Measurements from ENCODE around the gene C2CD2. TPM values are rescaled to one million over a fixed set of nuclear protein-coding genes. Genes with fewer than 3 reads are reported as not detected.
A peak's percentile ranks its signal among the peaks of the same experiment; 100 is the strongest.

C2CD2 gene
- total and polyA plus RNA-seq, 9 donors = 18.9 to 61.5 (median 37.4) TPM

DNA sequence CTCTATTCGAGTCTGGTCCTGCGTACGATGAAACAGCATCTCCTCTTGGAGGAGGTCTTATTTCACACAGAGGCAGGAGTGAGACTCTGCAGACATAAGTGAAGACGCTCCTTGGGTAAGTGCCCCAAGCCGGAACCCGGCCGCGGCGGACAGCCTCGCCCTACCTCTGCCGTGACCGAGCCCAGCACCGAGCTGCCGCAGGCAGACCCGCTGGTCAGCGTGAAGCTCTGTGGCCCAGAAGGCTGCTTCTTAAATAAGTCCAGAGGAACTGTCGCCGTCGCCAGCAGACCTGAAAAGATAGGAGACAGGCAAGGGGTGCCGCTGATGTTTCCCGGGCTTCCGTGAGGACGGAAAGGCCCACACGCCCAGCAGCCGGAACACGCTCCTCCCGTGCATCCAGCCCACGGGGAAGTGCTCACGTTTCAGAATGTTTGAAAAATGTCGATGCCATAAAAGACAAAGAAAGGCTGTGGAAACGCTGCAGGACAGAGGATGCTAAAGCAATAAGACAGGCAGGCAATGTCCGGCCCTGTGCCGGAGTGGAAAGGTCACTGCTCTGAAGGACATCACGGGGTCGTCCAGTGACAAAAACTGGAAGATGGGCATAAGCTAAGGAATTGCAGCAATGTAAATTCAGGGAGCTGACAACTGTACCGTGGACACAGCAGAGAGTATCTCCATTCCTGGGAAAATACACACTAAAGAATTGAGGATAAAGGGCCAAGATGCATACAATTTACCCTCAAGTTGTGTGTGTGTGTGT is 46.1 kb downstream of the C2CD2 start:
- no peaks in the 10 kb centered on the region for H3K27me3 ChIP-seq
- no peaks in the 10 kb centered on the region for H3K4me1 ChIP-seq (ENCODE audit: insufficient read depth)
- H3K9me3 ChIP-seq = no peaks in the 10 kb centered on the region
- no peak for TF ChIP-seq POLR2A (IDR thresholded peaks at IDR 0.05)
- TF ChIP-seq, protein P1, sequence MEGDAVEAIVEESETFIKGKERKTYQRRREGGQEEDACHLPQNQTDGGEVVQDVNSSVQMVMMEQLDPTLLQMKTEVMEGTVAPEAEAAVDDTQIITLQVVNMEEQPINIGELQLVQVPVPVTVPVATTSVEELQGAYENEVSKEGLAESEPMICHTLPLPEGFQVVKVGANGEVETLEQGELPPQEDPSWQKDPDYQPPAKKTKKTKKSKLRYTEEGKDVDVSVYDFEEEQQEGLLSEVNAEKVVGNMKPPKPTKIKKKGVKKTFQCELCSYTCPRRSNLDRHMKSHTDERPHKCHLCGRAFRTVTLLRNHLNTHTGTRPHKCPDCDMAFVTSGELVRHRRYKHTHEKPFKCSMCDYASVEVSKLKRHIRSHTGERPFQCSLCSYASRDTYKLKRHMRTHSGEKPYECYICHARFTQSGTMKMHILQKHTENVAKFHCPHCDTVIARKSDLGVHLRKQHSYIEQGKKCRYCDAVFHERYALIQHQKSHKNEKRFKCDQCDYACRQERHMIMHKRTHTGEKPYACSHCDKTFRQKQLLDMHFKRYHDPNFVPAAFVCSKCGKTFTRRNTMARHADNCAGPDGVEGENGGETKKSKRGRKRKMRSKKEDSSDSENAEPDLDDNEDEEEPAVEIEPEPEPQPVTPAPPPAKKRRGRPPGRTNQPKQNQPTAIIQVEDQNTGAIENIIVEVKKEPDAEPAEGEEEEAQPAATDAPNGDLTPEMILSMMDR (IDR thresholded peaks at IDR 0.05) = no peak
- no peaks in the 10 kb centered on the region for H3K36me3 ChIP-seq
- H3K27ac ChIP-seq = no peak overlapping the region
- WGBS, 3 donors = 91 to 94% (median 93%) methylated on average over 36 of the region's 36 CpGs
- peak in 2 of 5 donors; percentile 21 to 24 for DNase-seq
- intact Hi-C loops (cut with DNase I) = no loop called here
- no peak overlapping the region for H3K4me3 ChIP-seq

DNA sequence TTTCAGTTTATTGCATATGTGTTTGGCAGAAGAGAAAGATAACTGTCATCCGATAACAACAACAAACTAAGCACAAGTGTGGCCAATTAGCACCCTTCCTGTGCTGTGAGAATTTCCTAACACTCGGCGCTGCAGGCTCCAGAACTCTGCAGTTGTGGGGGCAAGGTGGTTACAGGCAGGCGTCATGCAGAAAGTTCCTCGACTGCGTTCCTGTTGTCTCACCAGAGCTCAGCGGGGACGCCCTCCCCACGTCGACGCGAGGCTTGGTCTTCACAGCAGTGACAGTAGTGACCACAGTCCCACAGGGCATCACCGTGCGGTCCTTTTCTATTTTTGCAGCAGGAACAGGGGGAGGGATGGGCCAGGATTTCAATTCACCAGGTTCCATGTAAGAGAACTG is 47.0 kb downstream of the C2CD2 start:
- no peaks in the 10 kb centered on the region for H3K4me1 ChIP-seq (ENCODE audit: insufficient read depth)
- peak in 1 of 5 donors; percentile 26 for DNase-seq
- TF ChIP-seq, protein P1 (IDR thresholded peaks at IDR 0.05) = no peak
- TF ChIP-seq EP300 (IDR thresholded peaks at IDR 0.05) (no peak), POLR2A (IDR thresholded peaks at IDR 0.05) (no peak)
- no peak overlapping the region for H3K4me3 ChIP-seq
- no peaks in the 10 kb centered on the region for H3K36me3 ChIP-seq
- no peak overlapping the region for H3K27ac ChIP-seq
- WGBS, 3 donors = 81 to 87% (median 86%) methylated on average over 14 of the region's 14 CpGs
- no peaks in the 10 kb centered on the region for H3K9me3 ChIP-seq
- intact Hi-C loops (cut with DNase I) = no loop called here
- no peaks in the 10 kb centered on the region for H3K27me3 ChIP-seq

DNA sequence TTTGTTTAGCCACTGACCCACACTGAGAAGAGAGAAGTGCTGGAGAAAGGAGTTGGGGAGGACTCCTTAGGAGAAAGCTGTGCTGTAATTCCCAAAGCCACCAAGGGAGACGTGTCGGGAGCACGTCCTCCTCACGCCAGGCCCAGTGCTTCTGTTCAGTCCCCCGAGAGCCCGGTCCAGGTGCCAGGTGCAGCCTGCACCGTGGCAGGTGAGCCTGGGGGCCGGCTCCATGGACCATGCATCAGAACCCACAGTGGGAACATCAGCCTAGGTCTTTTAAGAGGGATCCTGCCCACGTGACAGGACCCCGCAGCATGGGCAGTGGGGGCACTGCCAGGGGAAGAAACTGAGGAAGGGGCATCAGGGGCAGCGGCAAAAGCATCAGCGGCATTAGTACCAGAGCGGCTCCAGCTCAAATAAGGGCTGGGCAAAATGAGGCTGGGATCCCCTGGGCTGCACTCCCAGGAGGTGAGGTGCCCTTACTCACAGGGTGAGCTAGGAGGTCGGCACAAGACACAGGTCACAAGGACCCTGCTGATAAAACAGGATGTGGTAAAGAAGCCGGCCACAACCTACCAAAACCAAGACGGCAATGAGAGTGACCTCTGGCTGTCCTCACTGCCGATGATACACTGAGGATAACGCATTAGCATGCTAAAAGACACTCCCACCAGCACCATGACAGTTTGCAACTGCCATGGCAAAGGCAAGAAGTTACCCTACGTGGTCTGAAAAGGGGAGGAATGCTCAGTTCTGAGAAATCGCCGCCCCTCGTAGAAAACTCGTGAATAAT is 50.1 kb downstream of the C2CD2 start:
- TF ChIP-seq, protein P1 (IDR thresholded peaks at IDR 0.05) = no peak
- TF ChIP-seq EP300 (IDR thresholded peaks at IDR 0.05) = no peak
- TF ChIP-seq POLR2A (IDR thresholded peaks at IDR 0.05) = no peak
- H3K4me3 ChIP-seq = no peak overlapping the region
- no peaks in the 10 kb centered on the region for H3K36me3 ChIP-seq
- no peaks in the 10 kb centered on the region for H3K9me3 ChIP-seq
- no peaks in the 10 kb centered on the region for H3K27me3 ChIP-seq
- no peak overlapping the region for H3K27ac ChIP-seq
- WGBS, 3 donors = 86 to 87% (median 86%) methylated on average over 23 of the region's 23 CpGs
- intact Hi-C loops (cut with DNase I) = no loop called here
- H3K4me1 ChIP-seq (ENCODE audit: insufficient read depth) = peaks cover 2% of the 10 kb centered on the region
- no peak for DNase-seq

DNA sequence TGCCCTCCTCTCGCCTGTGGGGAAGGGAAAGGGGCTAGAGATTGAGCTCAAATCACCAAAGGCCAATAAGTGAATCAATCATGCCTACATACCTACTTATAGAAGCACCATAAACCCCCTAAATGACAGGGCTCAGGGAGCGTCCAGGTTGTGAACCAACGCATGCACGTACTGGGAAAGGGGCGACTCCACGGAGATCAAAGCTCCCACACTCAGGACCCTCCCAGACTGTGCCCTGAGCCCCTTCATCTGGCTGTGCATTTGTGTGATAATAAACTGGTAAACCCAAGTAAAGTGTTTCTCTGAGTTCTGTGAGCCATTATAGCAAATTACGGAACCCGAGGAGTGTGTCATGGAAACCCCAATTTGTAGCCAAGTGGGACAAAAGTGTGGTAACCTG is 50.9 kb downstream of the C2CD2 start:
- Histone ChIP-seq H3K36me3 (no peaks in the 10 kb centered on the region), H3K27ac (no peak overlapping the region), H3K4me3 (no peak overlapping the region), H3K9me3 (no peaks in the 10 kb centered on the region), H3K4me1 (ENCODE audit: insufficient read depth) (peaks cover 2% of the 10 kb centered on the region), H3K27me3 (no peaks in the 10 kb centered on the region)
- intact Hi-C loops (cut with DNase I) = no loop called here
- no peak for DNase-seq
- 94 to 98% (median 97%) methylated on average over 8 of the region's 8 CpGs for WGBS, 3 donors
- TF ChIP-seq, protein P1 (IDR thresholded peaks at IDR 0.05) = no peak
- TF ChIP-seq POLR2A (IDR thresholded peaks at IDR 0.05) (no peak), EP300 (IDR thresholded peaks at IDR 0.05) (no peak)
